Peyer's patch (tissue), 4 donors: ENCODE measurements around the gene CRNN.

Experiments
- CTCF ChIP-seq, 6 experiments: fragments of 450-650 bp in 4 of 6; fragments of 200-600 bp in 2 of 6; sonication (generic) in 1 of 6; IDR thresholded peaks; one replicate each; pipeline ENCODE4 v1.5.1; 2017 to 2019; ENCODE audit warnings: antibody characterized with exemption in 6 of 6, mild to moderate bottlenecking in 3 of 6, moderate library complexity in 1 of 6
- POLR2A ChIP-seq, 2 donors: fragments of 450-650 bp; IDR thresholded peaks; one replicate each; pipeline ENCODE4 v1.5.1; 2017; ENCODE audit warnings: antibody characterized with exemption in 2 of 2, mild to moderate bottlenecking in 2 of 2, moderate library complexity in 2 of 2

GRCh38 chr1:152449661-152450060 is 35.6 kb upstream of the CRNN start:
- TF ChIP-seq CTCF (IDR thresholded peaks at IDR 0.05) (no peak), POLR2A (IDR thresholded peaks at IDR 0.05) (no peak)
